Liver (tissue), 9 donors: ENCODE results near the gene IFT81. TPM values are rescaled to one million over a fixed set of nuclear protein-coding genes. Genes with fewer than 3 reads are reported as not detected.

Source experiments
- DNase-seq: peaks from one replicate; pipeline ENCODE4 v3.0.0-alpha.2; 2017; ENCODE audit warnings: low spot score
- H3K27ac ChIP-seq, 2 donors: one replicate each; pipeline ENCODE4 v1.7.0; 2013; ENCODE audit warnings: inconsistent platforms in 2 of 2, low read length in 2 of 2, control low read depth in 1 of 2, low read depth in 1 of 2, mild to moderate bottlenecking in 1 of 2
- H3K27me3 ChIP-seq, 4 donors: one replicate each; pipeline versions ENCODE4 v1.6.1 to v1.7.0; 2013; ENCODE audit warnings: low read length in 3 of 4, inconsistent platforms in 1 of 4, mild to moderate bottlenecking in 1 of 4, moderate library complexity in 1 of 4; ENCODE audit not compliant: control insufficient read depth in 4 of 4, insufficient read depth in 4 of 4
- H3K36me3 ChIP-seq, 4 donors: one replicate each; pipeline versions ENCODE4 v1.6.1 to v1.7.0; 2013; ENCODE audit warnings: low read length in 3 of 4, mild to moderate bottlenecking in 3 of 4, low read depth in 1 of 4, moderate library complexity in 1 of 4; ENCODE audit not compliant: control insufficient read depth in 4 of 4, insufficient read depth in 3 of 4
- H3K4me1 ChIP-seq, 4 donors: one replicate each; pipeline versions ENCODE4 v1.6.1 to v1.7.0; 2013; ENCODE audit warnings: low read length in 3 of 4, mild to moderate bottlenecking in 3 of 4, moderate library complexity in 1 of 4; ENCODE audit not compliant: control insufficient read depth in 4 of 4, insufficient read depth in 4 of 4
- H3K4me3 ChIP-seq, 3 donors: one replicate each; pipeline versions ENCODE4 v1.6.1 to v1.7.0; 2013; ENCODE audit warnings: low read length in 3 of 3, control low read depth in 1 of 3, low read depth in 1 of 3, mild to moderate bottlenecking in 1 of 3
- H3K9ac ChIP-seq, 2 donors: one replicate each; pipeline ENCODE4 v1.7.0; 2013; ENCODE audit warnings: low read length in 2 of 2, mild to moderate bottlenecking in 2 of 2, moderate library complexity in 2 of 2, control low read depth in 1 of 2, low read depth in 1 of 2
- H3K9me3 ChIP-seq, 4 donors: one replicate each; pipeline versions ENCODE4 v1.6.1 to v1.7.0; 2013; ENCODE audit warnings: low read length in 3 of 4; ENCODE audit not compliant: control insufficient read depth in 4 of 4
- EGR1 ChIP-seq, 2 donors: IDR thresholded peaks; 2 replicates each; pipeline ENCODE4 v1.6.1; 2016 to 2018; ENCODE audit warnings: antibody characterized with exemption in 2 of 2, low read depth in 2 of 2
- GABPA ChIP-seq, 2 donors: IDR thresholded peaks in 1 of 2; conservative IDR thresholded peaks in 1 of 2; 2 replicates each; pipeline ENCODE4 v1.6.1; 2016; ENCODE audit warnings: antibody characterized with exemption in 2 of 2, mild to moderate bottlenecking in 1 of 2, moderate library complexity in 1 of 2
- HNF4A ChIP-seq, 2 donors: conservative IDR thresholded peaks; 2 replicates each; pipeline ENCODE4 v1.6.1; 2016; ENCODE audit warnings: antibody characterized with exemption in 2 of 2, mild to moderate bottlenecking in 2 of 2
- HNF4G ChIP-seq: IDR thresholded peaks from 2 replicates; pipeline ENCODE4 v1.6.1; 2016; ENCODE audit warnings: antibody characterized with exemption
- JUND ChIP-seq, 2 donors: IDR thresholded peaks; 2 replicates each; pipeline ENCODE4 v1.6.1; 2016; ENCODE audit warnings: antibody characterized with exemption in 2 of 2
- NR2F2 ChIP-seq: IDR thresholded peaks from 2 replicates; pipeline ENCODE4 v1.6.1; 2016; ENCODE audit warnings: antibody characterized with exemption
- RAD21 ChIP-seq, 2 donors: IDR thresholded peaks; 2 replicates each; pipeline ENCODE4 v1.6.1; 2016; ENCODE audit warnings: antibody characterized with exemption in 2 of 2, mild to moderate bottlenecking in 2 of 2
- RXRA ChIP-seq, 2 donors: IDR thresholded peaks; 2 replicates each; pipeline ENCODE4 v1.6.1; 2017 to 2018; ENCODE audit warnings: antibody characterized with exemption in 2 of 2, mild to moderate bottlenecking in 1 of 2
- TAF1 ChIP-seq: conservative IDR thresholded peaks from 2 replicates; pipeline ENCODE4 v1.6.1; 2016; ENCODE audit warnings: antibody characterized with exemption, mild to moderate bottlenecking
- YY1 ChIP-seq: IDR thresholded peaks from 2 replicates; pipeline ENCODE4 v1.6.1; 2016; ENCODE audit warnings: antibody characterized with exemption, mild to moderate bottlenecking
- WGBS: extraction: QIAGEN DNeasy Blood & Tissue Kit; methylation state at CpG from one replicate; pipeline ENCODE4 v1.1.7; 2013; 5-methylcytosine and 5-hydroxymethylcytosine counted together
- polyA plus RNA-seq, 2 donors: library from polyadenylated mRNA; stranded (reverse) in 1 of 2; unstranded in 1 of 2; fragments of 200-250 nt in 1 of 2; fragments of >200 nt in 1 of 2; fragmentation: Nextera tagmentation in 1 of 2; extraction: Ambion mirVana in 1 of 2; gene quantifications; one replicate each; pipeline versions ENCODE4 v1.2.1 to v1.2.3, GENCODE V29; 2013 to 2015
- total RNA-seq, 2 donors: library from RNA; depleted of rRNA; stranded (reverse); fragments of >200 nt; gene quantifications; one replicate each; pipeline ENCODE4 v1.2.3, GENCODE V29; 2014
- TF ChIP-seq, protein P1 (sequence below): fragments of 150-350 bp; IDR thresholded peaks from 2 replicates; pipeline ENCODE4 v1.5.1; 2017; ENCODE audit warnings: improper control_type of control experiment, low read depth, low read length; ENCODE audit not compliant: missing input control
- TF ChIP-seq, protein P2 (sequence below): IDR thresholded peaks from 2 replicates; pipeline ENCODE4 v1.6.1; 2016; ENCODE audit warnings: antibody characterized with exemption
- TF ChIP-seq, protein P3 (sequence below): IDR thresholded peaks from 2 replicates; pipeline ENCODE4 v1.6.1; 2016; ENCODE audit warnings: antibody characterized with exemption
- TF ChIP-seq, protein P4 (sequence below): IDR thresholded peaks from 2 replicates; pipeline ENCODE4 v1.6.1; 2016; ENCODE audit warnings: antibody characterized with exemption, mild to moderate bottlenecking
- donor health status: healthy.
- donor health status: healthy.
- donor health status: healthy.
- donor health status: healthy.
- donor health status: healthy.

Gene IFT81
- total and polyA plus RNA-seq, 4 donors: 1.9 to 4.9 (median 2.8) TPM

DNA sequence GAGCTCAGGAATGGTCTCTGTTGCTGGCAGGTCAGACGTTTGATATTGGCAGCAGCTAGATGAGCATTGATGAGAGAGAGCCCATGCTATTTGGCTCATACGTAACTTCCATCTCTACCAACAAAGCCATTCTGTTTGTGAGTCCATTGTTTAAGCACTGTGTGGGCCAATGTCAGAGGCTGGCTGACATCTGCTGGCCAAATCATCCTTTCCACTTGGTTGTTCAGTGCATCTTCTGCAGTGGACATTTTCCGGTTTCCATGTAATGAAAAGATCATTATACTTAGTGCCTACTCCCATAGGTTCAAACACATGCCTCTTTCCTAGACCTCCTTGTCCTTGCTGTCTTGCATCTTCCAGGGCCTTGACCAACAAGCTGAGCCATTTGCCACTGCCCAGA, 59.2 kb downstream of the IFT81 start:
- Histone ChIP-seq H3K9me3 (no peaks in the 10 kb centered on the region), H3K36me3 (peaks cover 0 to 3% (median 0%) of the 10 kb centered on the region in 4 donors), H3K9ac (no peak overlapping the region), H3K27me3 (no peaks in the 10 kb centered on the region), H3K4me3 (no peak overlapping the region), H3K4me1 (no peaks in the 10 kb centered on the region), H3K27ac (no peak overlapping the region)
- 92% methylated on average over 3 of the region's 3 CpGs for WGBS
- DNase-seq: no peak
- TF ChIP-seq RAD21 (IDR thresholded peaks at IDR 0.05): peak; percentile 50 to 58
- TF ChIP-seq, protein P1, sequence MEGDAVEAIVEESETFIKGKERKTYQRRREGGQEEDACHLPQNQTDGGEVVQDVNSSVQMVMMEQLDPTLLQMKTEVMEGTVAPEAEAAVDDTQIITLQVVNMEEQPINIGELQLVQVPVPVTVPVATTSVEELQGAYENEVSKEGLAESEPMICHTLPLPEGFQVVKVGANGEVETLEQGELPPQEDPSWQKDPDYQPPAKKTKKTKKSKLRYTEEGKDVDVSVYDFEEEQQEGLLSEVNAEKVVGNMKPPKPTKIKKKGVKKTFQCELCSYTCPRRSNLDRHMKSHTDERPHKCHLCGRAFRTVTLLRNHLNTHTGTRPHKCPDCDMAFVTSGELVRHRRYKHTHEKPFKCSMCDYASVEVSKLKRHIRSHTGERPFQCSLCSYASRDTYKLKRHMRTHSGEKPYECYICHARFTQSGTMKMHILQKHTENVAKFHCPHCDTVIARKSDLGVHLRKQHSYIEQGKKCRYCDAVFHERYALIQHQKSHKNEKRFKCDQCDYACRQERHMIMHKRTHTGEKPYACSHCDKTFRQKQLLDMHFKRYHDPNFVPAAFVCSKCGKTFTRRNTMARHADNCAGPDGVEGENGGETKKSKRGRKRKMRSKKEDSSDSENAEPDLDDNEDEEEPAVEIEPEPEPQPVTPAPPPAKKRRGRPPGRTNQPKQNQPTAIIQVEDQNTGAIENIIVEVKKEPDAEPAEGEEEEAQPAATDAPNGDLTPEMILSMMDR: no peak

DNA sequence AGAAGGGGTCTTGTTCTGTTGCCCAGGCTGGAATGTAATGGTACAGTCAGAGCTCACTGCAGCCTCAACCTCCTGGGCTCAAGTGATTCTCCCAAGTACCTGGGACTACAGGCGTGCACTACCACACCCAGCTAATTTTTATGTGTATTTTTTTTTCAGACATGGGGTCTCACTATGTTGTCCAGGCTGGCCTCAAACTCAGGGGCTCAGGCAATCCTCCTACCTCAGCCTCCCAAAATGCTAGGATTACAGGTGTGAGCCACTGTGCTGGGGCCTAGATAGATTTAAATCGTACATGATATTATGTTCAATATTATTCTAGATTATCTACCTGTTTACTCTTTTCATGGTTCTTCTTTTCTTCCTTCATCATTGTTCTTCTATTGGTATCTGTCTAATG, 61.5 kb downstream of the IFT81 start:
- peaks cover 0 to 3% (median 0%) of the 10 kb centered on the region in 4 donors for H3K36me3 ChIP-seq
- no peak overlapping the region for H3K4me3 ChIP-seq
- H3K9me3 ChIP-seq: no peaks in the 10 kb centered on the region
- H3K4me1 ChIP-seq: no peaks in the 10 kb centered on the region
- no peak for TF ChIP-seq EGR1 (IDR thresholded peaks at IDR 0.05; ENCODE audit: low read depth in 2 of 2)
- TF ChIP-seq, protein P2, sequence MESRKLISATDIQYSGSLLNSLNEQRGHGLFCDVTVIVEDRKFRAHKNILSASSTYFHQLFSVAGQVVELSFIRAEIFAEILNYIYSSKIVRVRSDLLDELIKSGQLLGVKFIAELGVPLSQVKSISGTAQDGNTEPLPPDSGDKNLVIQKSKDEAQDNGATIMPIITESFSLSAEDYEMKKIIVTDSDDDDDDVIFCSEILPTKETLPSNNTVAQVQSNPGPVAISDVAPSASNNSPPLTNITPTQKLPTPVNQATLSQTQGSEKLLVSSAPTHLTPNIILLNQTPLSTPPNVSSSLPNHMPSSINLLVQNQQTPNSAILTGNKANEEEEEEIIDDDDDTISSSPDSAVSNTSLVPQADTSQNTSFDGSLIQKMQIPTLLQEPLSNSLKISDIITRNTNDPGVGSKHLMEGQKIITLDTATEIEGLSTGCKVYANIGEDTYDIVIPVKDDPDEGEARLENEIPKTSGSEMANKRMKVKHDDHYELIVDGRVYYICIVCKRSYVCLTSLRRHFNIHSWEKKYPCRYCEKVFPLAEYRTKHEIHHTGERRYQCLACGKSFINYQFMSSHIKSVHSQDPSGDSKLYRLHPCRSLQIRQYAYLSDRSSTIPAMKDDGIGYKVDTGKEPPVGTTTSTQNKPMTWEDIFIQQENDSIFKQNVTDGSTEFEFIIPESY: no peak
- TF ChIP-seq HNF4G: no peak
- no peak for TF ChIP-seq GABPA (IDR thresholded peaks at IDR 0.05 in 1 of 2, conservative IDR thresholded peaks at IDR 0.05 in 1 of 2)
- TF ChIP-seq JUND (IDR thresholded peaks at IDR 0.05): no peak
- TF ChIP-seq YY1: no peak
- TF ChIP-seq TAF1: no peak
- TF ChIP-seq NR2F2: no peak
- TF ChIP-seq, protein P3, sequence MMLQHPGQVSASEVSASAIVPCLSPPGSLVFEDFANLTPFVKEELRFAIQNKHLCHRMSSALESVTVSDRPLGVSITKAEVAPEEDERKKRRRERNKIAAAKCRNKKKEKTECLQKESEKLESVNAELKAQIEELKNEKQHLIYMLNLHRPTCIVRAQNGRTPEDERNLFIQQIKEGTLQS: no peak
- no peak for TF ChIP-seq RXRA (IDR thresholded peaks at IDR 0.05)
- TF ChIP-seq HNF4A (conservative IDR thresholded peaks at IDR 0.05): no peak
- WGBS: over 99% methylated on average over 2 of the region's 2 CpGs
- no peaks in the 10 kb centered on the region for H3K27me3 ChIP-seq
- H3K27ac ChIP-seq: no peak overlapping the region
- no peak overlapping the region for H3K9ac ChIP-seq
- DNase-seq: no peak

DNA sequence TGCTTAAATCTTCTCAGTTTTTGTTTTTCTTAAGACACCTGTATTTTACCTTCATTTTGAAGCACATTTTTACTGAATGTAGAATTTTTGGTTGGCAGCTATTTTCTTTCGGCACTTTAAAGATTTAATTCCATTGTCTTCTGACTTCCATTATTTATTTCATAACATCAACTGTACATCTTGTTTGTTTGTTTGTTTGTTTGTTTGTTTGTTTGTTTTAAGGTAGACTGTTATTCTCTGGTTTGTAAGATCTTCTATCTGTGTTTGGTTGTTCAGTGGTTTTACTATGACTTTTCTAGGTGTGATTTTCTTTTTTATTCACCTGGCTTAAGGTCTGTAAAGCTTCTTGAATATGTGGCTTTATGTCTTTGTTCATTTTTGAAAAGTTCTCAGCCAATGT, 61.9 kb downstream of the IFT81 start:
- 99% methylated on average over 1 of the region's 1 CpG for WGBS
- Histone ChIP-seq H3K27me3 (no peaks in the 10 kb centered on the region), H3K4me3 (no peak overlapping the region), H3K4me1 (no peaks in the 10 kb centered on the region), H3K27ac (no peak overlapping the region), H3K9me3 (no peaks in the 10 kb centered on the region), H3K9ac (no peak overlapping the region), H3K36me3 (peaks cover 0 to 3% (median 0%) of the 10 kb centered on the region in 4 donors)
- DNase-seq: no peak
- TF ChIP-seq, protein P2: no peak
- TF ChIP-seq HNF4A (conservative IDR thresholded peaks at IDR 0.05): no peak
- TF ChIP-seq, protein P4, sequence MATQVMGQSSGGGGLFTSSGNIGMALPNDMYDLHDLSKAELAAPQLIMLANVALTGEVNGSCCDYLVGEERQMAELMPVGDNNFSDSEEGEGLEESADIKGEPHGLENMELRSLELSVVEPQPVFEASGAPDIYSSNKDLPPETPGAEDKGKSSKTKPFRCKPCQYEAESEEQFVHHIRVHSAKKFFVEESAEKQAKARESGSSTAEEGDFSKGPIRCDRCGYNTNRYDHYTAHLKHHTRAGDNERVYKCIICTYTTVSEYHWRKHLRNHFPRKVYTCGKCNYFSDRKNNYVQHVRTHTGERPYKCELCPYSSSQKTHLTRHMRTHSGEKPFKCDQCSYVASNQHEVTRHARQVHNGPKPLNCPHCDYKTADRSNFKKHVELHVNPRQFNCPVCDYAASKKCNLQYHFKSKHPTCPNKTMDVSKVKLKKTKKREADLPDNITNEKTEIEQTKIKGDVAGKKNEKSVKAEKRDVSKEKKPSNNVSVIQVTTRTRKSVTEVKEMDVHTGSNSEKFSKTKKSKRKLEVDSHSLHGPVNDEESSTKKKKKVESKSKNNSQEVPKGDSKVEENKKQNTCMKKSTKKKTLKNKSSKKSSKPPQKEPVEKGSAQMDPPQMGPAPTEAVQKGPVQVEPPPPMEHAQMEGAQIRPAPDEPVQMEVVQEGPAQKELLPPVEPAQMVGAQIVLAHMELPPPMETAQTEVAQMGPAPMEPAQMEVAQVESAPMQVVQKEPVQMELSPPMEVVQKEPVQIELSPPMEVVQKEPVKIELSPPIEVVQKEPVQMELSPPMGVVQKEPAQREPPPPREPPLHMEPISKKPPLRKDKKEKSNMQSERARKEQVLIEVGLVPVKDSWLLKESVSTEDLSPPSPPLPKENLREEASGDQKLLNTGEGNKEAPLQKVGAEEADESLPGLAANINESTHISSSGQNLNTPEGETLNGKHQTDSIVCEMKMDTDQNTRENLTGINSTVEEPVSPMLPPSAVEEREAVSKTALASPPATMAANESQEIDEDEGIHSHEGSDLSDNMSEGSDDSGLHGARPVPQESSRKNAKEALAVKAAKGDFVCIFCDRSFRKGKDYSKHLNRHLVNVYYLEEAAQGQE: no peak
- no peak for TF ChIP-seq RXRA (IDR thresholded peaks at IDR 0.05)
- TF ChIP-seq NR2F2: no peak
- no peak for TF ChIP-seq JUND (IDR thresholded peaks at IDR 0.05)
- TF ChIP-seq RAD21 (IDR thresholded peaks at IDR 0.05): no peak
- TF ChIP-seq, protein P1: no peak
- no peak for TF ChIP-seq YY1
- TF ChIP-seq GABPA (IDR thresholded peaks at IDR 0.05 in 1 of 2, conservative IDR thresholded peaks at IDR 0.05 in 1 of 2): no peak
